Measurements from ENCODE around the gene SRSF8.

- no peak for TF ChIP-seq POLR2A (IDR thresholded peaks at IDR 0.05)
- no peak for TF ChIP-seq CTCF (IDR thresholded peaks at IDR 0.05)
Observed at GRCh38 chr11:95084509-95084908, 17.8 kb downstream of the SRSF8 start.

Measured in prostate gland (tissue), 2 donors.